NCI-H1105 treated with DMSO at 0.1 percent for 48 hours (cell line): ENCODE data around the gene TGFBR3.
A peak's percentile ranks its signal among the peaks of the same experiment; 100 is the strongest.
"Not testable (repeated sequence)": the region's sequence is repeated elsewhere in the genome, so short reads cannot be mapped to it uniquely, and the experiment has no call there.

Experiments used
- DNase-seq: peaks from one replicate; lab custom pipeline; 2025; lab: John Stamatoyannopoulos, UW

TGFBR3 gene

GRCh38 chr1:91850708-91851107 lies 35.2 kb downstream of the TGFBR3 start:
- no peak for DNase-seq

DNA sequence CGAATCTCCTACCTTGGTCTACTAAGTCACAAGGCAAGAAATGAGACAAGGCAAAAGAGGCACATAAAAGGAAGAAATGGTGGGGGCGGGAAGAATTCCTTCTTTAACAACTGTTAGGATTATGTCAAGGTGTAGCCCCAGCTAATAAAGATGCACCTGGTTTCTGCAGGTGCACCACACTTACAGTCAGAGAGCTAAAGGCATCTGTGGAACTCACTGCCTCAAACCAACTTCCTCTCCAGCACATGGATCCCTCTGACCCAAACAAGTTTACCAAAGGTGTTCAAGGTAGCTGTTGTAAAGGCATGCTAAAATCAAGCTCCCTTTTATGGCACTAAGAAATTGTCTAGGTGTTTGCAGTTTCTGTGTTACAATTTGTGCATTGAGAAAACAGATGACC lies 38.1 kb downstream of the TGFBR3 start:
- peak; percentile 8 for DNase-seq

DNA sequence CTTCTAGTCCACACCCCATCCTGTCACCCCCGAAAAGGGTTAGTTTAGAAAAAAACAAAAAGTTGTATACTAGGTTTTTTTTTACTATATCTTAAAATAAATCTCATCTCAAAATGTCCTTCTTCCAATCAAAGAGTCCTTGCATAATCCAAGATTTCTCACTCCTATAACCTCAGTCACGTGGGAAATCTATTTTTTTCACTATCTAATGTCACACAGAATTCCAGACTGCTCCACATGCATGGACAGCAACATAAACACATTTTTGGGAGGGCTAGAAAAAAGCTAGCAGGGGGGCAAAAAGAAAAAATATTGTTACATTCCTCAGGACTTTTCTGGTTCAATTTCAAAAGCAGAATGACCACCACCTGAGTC lies 39.3 kb downstream of the TGFBR3 start:
- DNase-seq = no peak

GRCh38 chr1:91846007-91846638 lies 39.8 kb downstream of the TGFBR3 start:
- DNase-seq = peak; percentile 100

DNA sequence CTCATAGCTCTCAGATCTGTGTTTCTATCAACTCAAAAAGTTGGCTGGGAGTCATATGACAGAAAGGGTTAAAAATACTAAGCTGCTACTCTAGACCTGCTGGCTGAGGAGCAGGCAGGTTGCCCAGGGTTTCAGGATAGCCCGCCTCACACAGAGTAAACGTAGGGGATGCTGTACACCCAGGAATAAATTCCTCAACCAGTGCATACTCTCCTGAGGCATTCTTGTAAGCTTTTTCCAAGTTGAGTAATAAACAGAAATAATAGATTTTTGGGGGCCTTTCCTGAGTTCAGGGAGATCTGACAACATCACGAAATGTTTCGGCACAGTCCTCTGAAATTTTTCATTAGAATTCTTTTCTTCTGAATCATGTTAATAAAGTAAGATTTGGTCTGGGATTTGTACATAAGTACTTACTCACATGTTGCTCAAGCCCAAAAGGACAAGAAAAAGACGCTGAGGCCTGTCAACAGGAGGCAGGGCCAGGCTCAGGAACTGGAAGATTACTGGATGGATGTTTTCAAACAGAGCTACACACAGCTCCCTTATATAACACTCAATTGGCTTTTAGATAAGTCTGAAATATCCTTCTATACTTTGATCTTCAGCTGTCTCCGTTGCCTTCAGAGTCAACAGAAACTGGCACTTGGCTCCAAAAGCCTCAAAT lies 41.0 kb downstream of the TGFBR3 start:
- no peak for DNase-seq

DNA sequence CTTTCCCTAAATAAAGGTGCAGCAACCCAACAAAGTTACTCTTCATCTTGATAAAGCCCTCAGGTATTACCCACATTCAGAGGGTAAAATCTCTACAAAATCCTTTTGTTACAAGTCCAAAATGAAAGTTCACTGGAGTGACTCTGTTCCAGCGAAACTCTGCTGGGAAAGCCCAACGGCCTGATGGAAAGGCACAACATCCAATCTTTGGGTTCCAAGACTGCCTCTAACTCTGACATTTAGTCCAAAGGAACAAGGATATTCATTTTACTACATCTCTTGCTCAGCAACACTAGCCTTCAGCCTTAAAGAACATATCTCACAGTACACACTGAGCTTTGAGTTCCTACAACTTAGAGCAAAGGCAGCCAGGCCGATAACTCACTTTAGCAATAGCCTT lies 42.1 kb downstream of the TGFBR3 start:
- DNase-seq = no peak

- no peak for DNase-seq
Observed at GRCh38 chr1:91842563-91842962, 43.4 kb downstream of the TGFBR3 start.

- no peak for DNase-seq
Observed at GRCh38 chr1:91842056-91842455, 43.9 kb downstream of the TGFBR3 start.

DNA sequence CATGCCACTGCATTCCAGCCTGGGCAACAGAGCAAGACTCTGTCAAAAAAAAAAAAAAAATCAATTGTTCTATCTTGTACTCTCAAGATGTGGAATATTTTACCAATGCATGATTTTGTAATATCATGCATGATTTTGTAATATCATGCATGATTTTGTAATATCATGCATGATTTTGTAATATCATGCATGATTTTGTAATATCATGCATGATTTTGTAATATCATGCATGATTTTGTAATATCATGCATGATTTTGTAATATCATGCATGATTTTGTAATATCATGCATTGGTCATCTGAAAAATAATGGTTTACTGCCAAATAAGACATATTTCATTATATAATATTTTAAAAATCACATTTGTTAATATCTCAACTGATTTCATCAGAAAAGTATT lies 45.7 kb downstream of the TGFBR3 start:
- DNase-seq = not testable (repeated sequence)

GRCh38 chr1:91836331-91837040 lies 49.5 kb downstream of the TGFBR3 start:
- peak; percentile 5 for DNase-seq

GRCh38 chr1:91835087-91835521 lies 50.8 kb downstream of the TGFBR3 start:
- no peak for DNase-seq

DNA sequence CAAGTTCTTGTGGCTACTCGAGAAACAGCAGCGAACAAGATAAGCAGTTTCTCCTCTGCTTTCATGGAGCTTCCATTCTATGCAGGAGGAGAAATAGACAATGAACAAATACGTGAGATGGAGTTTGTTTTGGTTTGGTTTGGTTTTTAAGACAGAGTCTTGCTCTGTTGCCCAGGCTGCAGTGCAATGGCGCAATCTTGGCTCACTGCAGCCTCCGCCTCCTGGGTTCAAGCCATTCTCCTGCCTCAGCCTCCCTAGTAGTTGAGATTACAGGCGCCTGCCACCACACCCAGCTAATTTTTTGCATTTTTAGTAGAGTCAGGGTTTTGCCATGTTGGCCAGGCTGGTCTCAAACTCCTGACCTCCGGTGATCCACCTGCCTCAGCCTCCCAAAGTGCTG lies 51.4 kb downstream of the TGFBR3 start:
- DNase-seq = not testable (repeated sequence)

- no peak for DNase-seq
Observed at GRCh38 chr1:91833946-91834345, 52.0 kb downstream of the TGFBR3 start.

DNA sequence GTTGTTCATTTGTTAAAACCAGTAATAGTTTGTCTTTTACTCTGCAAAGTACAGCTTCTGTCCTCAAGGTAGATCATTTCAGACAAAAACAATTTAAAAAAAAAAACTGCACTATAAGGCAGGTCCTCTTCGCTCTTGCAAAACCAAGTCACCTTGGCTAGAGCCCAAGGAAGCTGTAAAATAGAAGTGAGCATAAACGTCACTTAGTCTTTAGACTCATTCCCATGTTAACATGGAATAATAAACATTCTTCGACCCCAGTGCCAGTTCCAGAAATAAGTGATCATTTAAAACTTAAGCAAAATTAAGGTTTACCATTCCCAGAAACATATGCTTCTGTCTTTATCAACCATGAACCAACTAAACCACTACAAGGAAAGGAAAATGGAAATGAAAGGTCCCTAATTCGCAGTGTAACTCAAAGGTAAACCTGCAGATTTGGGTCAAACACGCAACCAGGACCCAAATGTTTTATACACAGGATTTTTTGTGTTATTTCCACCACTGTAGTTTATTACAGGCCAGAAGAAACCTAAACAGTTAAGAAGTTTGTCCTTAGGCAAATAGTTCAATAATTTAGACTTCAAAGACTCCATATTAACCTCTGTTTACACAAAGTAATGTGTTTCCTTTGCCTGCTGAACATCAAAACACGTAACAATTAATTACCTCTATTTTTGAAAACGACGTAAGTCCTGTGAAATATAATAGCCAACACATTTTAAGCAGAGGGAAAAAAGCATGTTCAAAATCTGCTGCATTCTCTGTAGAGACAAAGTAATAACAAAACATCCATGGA lies 54.6 kb downstream of the TGFBR3 start:
- peak; percentile 7 for DNase-seq

- peak; percentile 45 for DNase-seq
Observed at GRCh38 chr1:91830242-91831131, 55.5 kb downstream of the TGFBR3 start.

- DNase-seq = no peak
Observed at GRCh38 chr1:91829293-91830153, 56.4 kb downstream of the TGFBR3 start.

GRCh38 chr1:91828583-91829281 lies 57.2 kb downstream of the TGFBR3 start:
- no peak for DNase-seq

- DNase-seq = no peak
Observed at GRCh38 chr1:91827459-91828321, 58.3 kb downstream of the TGFBR3 start.

- no peak for DNase-seq
Observed at GRCh38 chr1:91827087-91827458, 58.9 kb downstream of the TGFBR3 start.
